GM12874 (cell line): ENCODE data around the gene VWA5B2.

Experiments used
- TF ChIP-seq, protein P1 (sequence below): IDR thresholded peaks from 2 replicates; pipeline ENCODE4 v1.5.1; 2011; ENCODE audit warnings: low read depth, mild to moderate bottlenecking, control low read depth, low read length, moderate library complexity; ENCODE audit not compliant: insufficient read depth

Gene VWA5B2

DNA sequence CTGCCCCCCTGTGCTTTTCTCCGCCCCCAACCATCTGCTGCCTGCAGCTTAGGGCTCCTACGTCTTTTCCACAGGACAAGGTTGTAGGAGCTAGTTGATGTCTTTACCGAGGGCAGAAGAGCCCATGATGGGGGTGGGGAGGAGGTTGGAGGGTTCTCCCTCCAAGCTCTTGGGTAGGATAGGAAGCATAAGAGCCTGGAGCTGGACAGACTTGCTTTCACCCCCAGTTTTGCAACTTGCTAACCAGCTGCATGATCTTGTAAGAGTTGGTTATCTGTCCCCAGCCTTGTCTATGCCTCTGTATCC is 42.5 kb upstream of the VWA5B2 start:
- TF ChIP-seq, protein P1, sequence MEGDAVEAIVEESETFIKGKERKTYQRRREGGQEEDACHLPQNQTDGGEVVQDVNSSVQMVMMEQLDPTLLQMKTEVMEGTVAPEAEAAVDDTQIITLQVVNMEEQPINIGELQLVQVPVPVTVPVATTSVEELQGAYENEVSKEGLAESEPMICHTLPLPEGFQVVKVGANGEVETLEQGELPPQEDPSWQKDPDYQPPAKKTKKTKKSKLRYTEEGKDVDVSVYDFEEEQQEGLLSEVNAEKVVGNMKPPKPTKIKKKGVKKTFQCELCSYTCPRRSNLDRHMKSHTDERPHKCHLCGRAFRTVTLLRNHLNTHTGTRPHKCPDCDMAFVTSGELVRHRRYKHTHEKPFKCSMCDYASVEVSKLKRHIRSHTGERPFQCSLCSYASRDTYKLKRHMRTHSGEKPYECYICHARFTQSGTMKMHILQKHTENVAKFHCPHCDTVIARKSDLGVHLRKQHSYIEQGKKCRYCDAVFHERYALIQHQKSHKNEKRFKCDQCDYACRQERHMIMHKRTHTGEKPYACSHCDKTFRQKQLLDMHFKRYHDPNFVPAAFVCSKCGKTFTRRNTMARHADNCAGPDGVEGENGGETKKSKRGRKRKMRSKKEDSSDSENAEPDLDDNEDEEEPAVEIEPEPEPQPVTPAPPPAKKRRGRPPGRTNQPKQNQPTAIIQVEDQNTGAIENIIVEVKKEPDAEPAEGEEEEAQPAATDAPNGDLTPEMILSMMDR: no peak

DNA sequence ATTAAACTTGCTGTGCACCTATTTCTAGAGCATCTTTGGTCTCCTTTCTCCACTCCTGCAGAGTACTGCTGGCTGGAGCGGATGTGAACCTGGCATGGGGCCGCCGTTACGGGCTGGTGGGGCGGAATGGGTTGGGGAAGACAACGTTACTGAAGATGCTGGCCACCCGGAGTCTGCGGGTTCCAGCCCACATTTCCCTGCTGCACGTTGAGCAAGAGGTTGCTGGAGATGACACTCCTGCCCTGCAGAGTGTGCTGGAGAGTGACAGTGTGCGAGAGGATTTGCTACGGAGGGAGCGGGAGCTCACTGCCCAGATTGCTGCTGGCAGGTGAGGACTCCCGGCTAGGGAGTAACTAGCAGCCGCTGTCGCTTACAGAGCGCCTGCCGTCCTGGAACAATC is 41.3 kb upstream of the VWA5B2 start:
- TF ChIP-seq, protein P1: no peak

DNA sequence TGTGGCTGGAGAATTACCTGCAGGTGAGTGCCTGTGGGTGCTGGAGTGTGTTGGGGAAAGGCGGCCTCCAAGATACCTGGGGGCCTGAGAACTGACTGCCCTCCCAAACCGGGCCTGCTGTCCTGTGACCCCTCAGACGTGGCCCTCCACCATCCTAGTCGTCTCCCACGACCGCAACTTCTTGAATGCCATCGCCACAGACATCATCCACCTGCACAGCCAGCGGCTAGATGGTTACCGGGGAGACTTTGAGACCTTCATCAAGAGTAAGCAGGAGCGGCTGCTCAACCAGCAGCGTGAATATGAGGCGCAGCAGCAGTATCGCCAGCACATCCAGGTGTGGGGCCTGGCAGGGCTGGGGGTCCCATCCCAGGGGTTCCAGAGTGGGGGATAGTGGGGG is 40.0 kb upstream of the VWA5B2 start:
- TF ChIP-seq, protein P1: no peak

DNA sequence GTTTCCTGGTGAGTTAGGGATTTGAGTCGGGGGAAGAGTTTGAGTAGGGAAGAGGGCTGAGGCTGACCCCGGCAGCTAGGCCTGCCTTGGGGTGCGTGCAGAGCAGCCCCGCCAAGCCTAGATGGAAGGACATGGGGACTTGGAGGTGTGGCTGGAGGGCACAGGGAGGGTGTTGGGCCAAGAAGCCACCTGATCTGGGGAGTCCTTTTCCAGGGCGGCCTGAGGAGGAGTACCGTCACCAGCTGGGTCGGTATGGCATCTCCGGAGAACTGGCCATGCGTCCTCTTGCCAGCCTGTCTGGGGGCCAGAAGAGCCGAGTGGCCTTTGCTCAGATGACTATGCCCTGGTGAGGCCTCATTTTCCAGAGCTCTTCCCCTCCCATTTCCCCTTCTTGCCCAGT is 36.5 kb upstream of the VWA5B2 start:
- TF ChIP-seq, protein P1: no peak

DNA sequence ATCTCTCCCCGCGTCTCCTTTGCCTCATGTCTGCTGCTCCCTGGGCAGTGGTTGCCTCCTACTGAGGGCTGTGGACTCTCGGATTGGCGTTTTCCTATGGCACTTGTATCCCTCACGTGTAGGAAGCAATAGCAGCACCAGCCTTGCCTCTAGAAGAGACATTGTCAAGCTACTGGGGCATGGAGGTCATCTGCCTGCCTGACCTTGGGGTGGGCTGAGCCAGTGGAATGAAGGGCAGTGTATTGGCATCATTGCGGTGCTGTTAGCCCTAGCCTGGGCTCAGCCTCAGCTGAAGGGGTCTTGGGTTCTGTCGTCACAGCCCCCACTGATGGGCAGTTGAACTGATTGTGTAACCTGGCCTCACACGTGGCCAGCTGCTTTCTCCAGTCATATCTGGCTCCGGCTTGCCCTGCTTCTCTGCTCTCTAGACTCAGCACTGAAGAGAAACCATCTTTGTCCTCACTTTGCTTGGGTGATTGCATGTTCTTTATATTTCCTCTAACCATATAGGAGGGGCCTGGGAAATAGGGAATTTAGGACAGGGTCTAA is 35.3 kb upstream of the VWA5B2 start:
- TF ChIP-seq, protein P1: no peak

DNA sequence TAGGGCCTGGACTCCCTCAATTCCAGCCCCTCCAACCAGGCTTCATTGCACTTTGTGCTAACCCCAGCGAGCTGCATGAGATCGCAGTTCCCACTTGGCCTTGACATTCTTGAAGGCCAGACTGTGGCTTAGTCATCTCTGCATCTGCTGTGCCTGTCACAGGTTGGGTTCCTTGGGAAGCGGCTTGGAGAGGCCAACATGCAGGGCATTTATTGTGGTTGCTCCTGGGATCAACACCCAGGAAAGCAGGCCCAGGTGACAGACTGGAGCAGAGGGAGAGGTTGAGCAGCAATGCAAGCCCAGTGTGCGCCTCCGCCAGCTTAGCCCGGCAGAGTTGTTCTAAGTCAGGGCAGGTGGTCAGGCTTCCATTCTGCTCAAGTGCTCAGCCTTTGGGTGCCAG is 32.8 kb upstream of the VWA5B2 start:
- TF ChIP-seq, protein P1: no peak

DNA sequence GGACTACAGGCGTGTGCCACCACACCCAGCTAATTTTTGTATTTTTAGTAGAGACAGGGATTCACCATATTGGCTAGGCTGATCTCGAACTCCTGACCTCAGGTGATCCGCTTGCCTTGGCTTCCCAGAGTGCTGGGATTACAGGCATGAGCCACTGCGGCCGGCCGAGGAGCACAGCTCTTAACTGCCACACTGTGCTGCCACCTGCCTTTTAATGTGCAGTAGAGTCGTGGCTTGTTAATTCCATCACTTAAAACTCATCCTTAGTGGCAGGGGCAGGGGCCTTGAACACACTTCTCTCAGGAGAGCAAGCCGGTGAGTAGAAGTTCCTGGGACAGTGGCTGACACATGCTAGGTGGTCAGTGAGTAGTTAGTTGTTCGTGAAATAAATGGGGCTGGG is 30.9 kb upstream of the VWA5B2 start:
- TF ChIP-seq, protein P1: no peak

DNA sequence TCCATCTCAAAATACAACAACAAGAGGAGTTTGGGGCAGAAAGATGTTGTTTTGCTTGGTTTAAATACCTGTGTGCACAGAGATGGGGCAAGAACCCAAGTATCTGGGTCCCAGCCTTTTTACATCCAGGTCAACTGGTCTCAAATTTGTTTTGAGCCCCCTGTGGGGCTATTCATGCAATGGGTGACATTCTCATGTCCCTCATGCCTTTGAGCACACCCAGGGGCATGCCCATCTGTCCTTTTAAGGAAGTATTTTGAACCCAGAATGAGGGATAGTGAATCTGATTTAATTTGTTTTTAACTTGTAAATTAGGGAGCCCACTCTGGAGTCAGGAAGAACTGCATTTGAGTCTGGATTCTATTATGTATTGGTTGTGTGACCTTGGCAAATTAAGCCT is 28.6 kb upstream of the VWA5B2 start:
- TF ChIP-seq, protein P1: no peak
